Measurements from ENCODE around the gene ITIH4. TPM values are rescaled to one million over a fixed set of nuclear protein-coding genes. Genes with fewer than 3 reads are reported as not detected.

The ITIH4 gene
- total RNA-seq, 2 donors from 2014 or later, result 2.1 to 7.3 TPM

DNA sequence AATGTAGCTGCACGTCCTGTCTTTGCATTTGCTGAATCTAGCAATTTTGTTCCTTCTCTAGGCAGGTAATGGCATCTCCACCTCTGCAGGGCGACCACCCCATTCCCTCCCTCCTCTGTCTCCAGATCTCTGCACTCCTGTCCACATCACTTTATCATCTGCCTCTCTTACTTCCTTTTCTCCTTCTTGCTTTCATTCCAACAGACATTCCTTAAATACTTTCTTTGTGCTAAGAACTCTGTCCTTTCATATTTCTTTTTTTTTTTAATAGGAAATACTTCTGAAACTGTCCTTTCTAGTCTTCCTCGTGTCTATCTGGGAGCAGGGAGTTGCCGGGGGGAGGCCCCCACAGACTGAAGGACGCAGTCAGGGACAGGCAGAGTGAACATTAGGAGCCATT lies 28.6 kb downstream of the ITIH4 start:
- Histone ChIP-seq H3K4me3 (no peak overlapping the region), H3K36me3 (no peaks in the 10 kb centered on the region), H3K4me1 (no peaks in the 10 kb centered on the region), H3K9me3 (no peaks in the 10 kb centered on the region), H3K27ac (no peak overlapping the region), H3K9ac (ENCODE audit: low read depth in 2 of 2, low read length in 2 of 2) (no peak overlapping the region), H3K27me3 (no peaks in the 10 kb centered on the region)
- TF ChIP-seq, protein P1, sequence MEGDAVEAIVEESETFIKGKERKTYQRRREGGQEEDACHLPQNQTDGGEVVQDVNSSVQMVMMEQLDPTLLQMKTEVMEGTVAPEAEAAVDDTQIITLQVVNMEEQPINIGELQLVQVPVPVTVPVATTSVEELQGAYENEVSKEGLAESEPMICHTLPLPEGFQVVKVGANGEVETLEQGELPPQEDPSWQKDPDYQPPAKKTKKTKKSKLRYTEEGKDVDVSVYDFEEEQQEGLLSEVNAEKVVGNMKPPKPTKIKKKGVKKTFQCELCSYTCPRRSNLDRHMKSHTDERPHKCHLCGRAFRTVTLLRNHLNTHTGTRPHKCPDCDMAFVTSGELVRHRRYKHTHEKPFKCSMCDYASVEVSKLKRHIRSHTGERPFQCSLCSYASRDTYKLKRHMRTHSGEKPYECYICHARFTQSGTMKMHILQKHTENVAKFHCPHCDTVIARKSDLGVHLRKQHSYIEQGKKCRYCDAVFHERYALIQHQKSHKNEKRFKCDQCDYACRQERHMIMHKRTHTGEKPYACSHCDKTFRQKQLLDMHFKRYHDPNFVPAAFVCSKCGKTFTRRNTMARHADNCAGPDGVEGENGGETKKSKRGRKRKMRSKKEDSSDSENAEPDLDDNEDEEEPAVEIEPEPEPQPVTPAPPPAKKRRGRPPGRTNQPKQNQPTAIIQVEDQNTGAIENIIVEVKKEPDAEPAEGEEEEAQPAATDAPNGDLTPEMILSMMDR (IDR thresholded peaks at IDR 0.05), result no peak
- intact Hi-C loops (cut with DNase I), result no loop called here
- DNase-seq, result no peak

GRCh38 chr3:52800079-52800478 lies 30.4 kb downstream of the ITIH4 start:
- Histone ChIP-seq H3K9me3 (no peaks in the 10 kb centered on the region), H3K36me3 (no peaks in the 10 kb centered on the region), H3K27ac (no peak overlapping the region), H3K4me3 (no peak overlapping the region), H3K9ac (ENCODE audit: low read depth in 2 of 2, low read length in 2 of 2) (no peak overlapping the region), H3K4me1 (no peaks in the 10 kb centered on the region), H3K27me3 (no peaks in the 10 kb centered on the region)
- DNase-seq, result no peak
- TF ChIP-seq, protein P1 (IDR thresholded peaks at IDR 0.05), result no peak
- intact Hi-C loops (cut with DNase I), result no loop called here

- Histone ChIP-seq H3K9ac (ENCODE audit: low read depth in 2 of 2, low read length in 2 of 2) (no peak overlapping the region), H3K36me3 (no peaks in the 10 kb centered on the region), H3K4me3 (no peak overlapping the region), H3K9me3 (no peaks in the 10 kb centered on the region), H3K4me1 (no peaks in the 10 kb centered on the region), H3K27me3 (no peaks in the 10 kb centered on the region), H3K27ac (no peak overlapping the region)
- intact Hi-C loops (cut with DNase I), result no loop called here
- peak; percentile 27 for DNase-seq
- TF ChIP-seq, protein P1 (IDR thresholded peaks at IDR 0.05), result peak; percentile 35
These were observed 31.4 kb downstream of the ITIH4 start for GRCh38 chr3:52798978-52799476.

DNA sequence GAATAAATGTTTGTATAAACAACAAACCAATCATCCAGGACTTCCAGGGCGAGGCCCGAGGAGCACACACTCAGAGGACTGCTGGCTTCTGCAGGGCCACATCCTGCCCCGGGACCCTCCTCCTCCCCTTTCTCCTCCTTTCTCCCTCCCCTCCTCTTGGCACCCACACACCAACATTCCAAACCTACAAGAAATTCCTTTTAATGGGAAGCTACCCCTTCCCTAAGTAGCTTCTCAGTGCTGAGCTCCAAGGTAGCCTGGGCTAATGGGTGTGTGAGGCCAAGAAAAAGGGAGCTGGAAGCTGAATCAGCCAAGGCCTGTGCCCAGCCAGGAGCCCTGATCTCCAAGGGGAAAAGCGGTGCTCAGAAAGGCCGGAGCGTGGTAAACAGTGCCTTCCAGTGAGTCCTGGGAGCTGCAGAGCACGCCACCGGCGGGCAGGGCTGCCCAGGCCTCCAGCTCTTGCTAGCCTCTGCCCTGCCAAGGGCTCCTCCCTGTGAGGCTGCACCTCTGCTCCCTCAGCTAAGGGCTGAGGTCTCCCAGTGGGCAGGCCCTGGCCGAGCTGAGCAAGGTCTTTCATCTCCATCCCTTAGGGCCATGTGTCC lies 32.0 kb downstream of the ITIH4 start:
- Histone ChIP-seq H3K9ac (ENCODE audit: low read depth in 2 of 2, low read length in 2 of 2) (no peak overlapping the region), H3K27me3 (no peaks in the 10 kb centered on the region), H3K36me3 (no peaks in the 10 kb centered on the region), H3K9me3 (no peaks in the 10 kb centered on the region), H3K4me1 (no peaks in the 10 kb centered on the region), H3K27ac (no peak overlapping the region), H3K4me3 (no peak overlapping the region)
- TF ChIP-seq, protein P1 (IDR thresholded peaks at IDR 0.05), result no peak
- DNase-seq, result no peak
- intact Hi-C loops (cut with DNase I), result no loop called here

- Histone ChIP-seq H3K36me3 (no peaks in the 10 kb centered on the region), H3K27ac (no peak overlapping the region), H3K27me3 (no peaks in the 10 kb centered on the region), H3K4me3 (no peak overlapping the region), H3K9ac (ENCODE audit: low read depth in 2 of 2, low read length in 2 of 2) (no peak overlapping the region), H3K9me3 (no peaks in the 10 kb centered on the region), H3K4me1 (no peaks in the 10 kb centered on the region)
- intact Hi-C loops (cut with DNase I), result no loop called here
- TF ChIP-seq, protein P1 (IDR thresholded peaks at IDR 0.05), result no peak
- no peak for DNase-seq
These were observed 34.1 kb downstream of the ITIH4 start for GRCh38 chr3:52796411-52796810.
